LNCaP clone FGC (cell line): ENCODE data around the gene ANK3.

Source experiments
- DNase-seq: peaks from one replicate; pipeline ENCODE4 v3.0.0-alpha.2; 2011; ENCODE audit warnings: low read depth
- H3K4me3 ChIP-seq: 2 replicates; pipeline ENCODE4 v1.5.1; 2011; ENCODE audit warnings: mild to moderate bottlenecking, low read depth, low read length, control low read depth
- TF ChIP-seq, protein P1 (sequence below): IDR thresholded peaks from 2 replicates; pipeline ENCODE4 v1.5.1; 2012; ENCODE audit warnings: mild to moderate bottlenecking; ENCODE audit not compliant: control insufficient read depth, insufficient read depth; ENCODE audit errors: extremely low read depth

ANK3 gene

DNA sequence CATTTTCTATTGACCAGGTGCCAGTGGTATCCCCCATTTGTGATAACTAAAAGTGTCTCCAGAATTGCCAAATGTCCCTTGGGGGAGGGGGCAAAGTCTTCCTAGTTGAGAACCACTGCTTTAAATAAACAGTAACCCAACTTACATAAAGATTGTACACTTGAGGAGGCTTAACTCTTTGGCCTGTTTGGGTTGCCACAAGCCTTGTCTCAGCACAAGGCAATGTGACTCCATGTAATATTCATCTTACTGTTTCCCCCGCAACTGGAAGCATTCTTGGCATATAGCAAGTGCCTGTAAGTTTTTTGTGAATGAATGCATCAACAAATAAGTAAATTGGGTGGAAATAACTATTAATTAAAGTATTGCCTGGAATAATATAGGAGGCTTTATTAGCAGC, 108.3 kb downstream of the ANK3 start:
- DNase-seq: no peak
- no peak overlapping the region for H3K4me3 ChIP-seq
- TF ChIP-seq, protein P1, sequence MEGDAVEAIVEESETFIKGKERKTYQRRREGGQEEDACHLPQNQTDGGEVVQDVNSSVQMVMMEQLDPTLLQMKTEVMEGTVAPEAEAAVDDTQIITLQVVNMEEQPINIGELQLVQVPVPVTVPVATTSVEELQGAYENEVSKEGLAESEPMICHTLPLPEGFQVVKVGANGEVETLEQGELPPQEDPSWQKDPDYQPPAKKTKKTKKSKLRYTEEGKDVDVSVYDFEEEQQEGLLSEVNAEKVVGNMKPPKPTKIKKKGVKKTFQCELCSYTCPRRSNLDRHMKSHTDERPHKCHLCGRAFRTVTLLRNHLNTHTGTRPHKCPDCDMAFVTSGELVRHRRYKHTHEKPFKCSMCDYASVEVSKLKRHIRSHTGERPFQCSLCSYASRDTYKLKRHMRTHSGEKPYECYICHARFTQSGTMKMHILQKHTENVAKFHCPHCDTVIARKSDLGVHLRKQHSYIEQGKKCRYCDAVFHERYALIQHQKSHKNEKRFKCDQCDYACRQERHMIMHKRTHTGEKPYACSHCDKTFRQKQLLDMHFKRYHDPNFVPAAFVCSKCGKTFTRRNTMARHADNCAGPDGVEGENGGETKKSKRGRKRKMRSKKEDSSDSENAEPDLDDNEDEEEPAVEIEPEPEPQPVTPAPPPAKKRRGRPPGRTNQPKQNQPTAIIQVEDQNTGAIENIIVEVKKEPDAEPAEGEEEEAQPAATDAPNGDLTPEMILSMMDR: no peak

DNA sequence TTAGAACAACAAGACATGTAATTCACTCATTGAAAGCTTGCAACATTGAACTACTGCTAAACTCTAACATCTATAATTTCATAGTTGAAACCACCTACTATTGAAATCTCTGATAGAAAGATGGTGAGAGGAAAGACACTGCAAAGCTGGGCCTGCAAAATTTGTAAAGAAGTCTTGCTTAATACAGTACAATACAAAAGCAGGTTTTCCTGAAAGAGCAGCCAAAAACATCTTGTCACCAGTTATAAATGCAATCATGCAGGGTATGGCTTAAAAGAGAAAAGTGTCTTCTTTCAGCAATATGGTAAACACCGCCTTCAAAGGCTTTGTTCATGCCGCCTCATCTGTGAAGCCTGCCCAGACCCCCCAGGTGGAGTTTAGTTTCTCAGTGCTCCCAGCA, 109.2 kb downstream of the ANK3 start:
- no peak for DNase-seq
- TF ChIP-seq, protein P1: no peak
- no peak overlapping the region for H3K4me3 ChIP-seq

DNA sequence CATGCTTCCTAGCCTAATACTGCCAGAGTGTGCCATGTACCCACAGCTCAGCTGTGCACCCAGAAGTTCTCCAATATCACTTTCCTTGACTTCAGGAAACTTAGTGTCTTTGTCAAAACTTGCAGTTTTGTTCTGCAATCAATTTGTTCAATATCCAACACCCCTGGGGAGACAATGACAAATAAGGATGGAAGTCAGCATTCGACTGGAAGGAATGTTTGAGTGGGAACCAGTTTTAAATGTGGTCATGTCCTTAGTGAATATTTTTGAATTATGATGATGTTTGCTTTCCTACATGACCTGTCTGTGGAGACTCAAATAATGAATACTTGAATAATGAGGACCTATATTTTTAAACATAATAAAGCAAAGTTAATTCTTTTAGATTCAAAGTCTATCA, 112.0 kb downstream of the ANK3 start:
- TF ChIP-seq, protein P1: no peak
- DNase-seq: no peak
- H3K4me3 ChIP-seq: no peak overlapping the region

DNA sequence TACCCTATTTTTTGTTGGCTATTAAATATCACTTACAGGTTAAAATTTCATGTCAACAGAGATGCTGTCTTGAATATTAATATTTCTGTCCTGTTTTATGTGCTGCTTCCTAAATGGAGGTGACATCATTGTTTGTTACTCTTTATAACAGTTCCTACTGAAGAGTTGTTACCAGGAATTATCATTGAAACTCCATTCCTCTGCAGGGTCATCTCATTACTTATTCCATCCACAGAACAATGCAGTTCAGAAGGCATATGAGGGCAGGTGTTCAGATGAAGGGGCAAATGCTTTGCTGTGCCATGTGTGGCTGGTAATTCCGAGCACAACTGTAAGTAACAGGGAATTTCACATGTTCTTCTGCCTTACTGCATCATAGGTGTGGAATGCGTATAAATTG, 113.4 kb downstream of the ANK3 start:
- TF ChIP-seq, protein P1: no peak
- no peak overlapping the region for H3K4me3 ChIP-seq
- DNase-seq: no peak

DNA sequence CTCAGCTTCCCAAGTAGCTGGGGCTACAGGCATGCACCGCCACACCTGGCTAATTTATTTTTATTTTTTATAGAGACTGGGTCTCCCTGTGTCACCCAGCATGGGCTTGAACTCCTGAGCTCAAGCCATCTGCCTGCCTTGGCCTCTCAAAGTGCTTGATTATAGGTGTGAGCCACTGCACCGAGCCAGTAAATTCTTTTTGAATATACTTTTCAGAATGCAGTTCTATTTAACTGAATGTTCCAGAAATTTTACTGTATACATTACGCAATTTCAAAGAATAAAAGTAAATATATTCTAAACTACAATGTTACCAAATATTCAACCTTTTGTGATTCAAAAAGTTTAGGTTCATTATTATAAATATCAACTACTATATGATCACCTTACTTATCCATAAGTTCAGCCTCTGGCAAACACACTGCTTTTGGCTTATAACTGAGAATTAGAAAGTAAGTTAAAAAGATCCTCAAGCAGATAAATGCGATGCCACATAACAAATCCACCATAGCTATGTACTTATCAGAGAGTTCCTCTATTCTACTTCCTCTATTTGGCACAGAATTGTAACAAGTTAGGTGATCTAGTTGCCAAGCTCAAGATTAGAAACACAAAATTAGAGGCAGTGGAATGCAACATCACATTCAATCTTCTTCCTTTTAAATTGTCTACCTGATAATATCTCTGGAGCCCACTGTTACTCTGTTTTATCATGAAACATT, 118.2 kb downstream of the ANK3 start:
- no peak for DNase-seq
- H3K4me3 ChIP-seq: no peak overlapping the region
- TF ChIP-seq, protein P1: no peak

DNA sequence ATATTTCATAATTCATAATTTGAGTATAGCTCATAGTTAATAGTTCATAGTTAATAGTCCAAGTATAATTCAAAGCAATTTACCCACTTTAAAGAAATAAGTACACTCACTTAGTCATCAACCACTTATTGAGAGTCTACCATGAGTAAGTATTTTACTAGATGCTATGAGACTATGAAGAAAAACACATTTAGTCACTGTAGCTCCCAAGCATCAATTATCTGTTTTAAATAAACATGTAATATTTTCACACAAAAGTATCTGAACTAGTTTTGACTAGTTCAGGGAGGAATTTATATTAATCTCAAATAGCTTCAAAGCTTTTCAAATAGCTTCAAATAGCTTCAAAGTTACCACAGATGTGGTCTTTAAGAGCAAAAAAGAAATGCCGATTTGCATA, 119.2 kb downstream of the ANK3 start:
- TF ChIP-seq, protein P1: no peak
- DNase-seq: no peak
- no peak overlapping the region for H3K4me3 ChIP-seq

DNA sequence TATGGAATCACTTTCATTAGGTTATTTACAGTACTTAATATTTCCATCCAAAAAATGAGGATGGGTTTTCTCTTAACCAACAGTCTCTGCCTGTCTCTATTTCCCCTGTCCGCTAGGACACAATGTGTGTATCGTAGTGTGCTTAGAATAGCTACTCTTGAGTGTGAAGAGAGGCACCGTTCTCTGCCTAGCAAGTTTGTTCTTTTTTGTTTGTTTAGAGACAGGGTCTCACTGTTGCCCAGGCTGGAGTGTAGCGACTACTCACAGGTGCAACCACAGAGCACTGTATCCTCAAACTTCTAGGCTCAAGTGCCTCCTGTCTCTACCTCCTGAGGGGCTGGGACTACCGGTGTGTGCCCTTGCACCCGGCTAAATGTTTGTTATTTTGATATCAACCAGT, 121.9 kb downstream of the ANK3 start:
- peak; percentile 79 for DNase-seq
- no peak overlapping the region for H3K4me3 ChIP-seq
- TF ChIP-seq, protein P1: no peak
